ENCODE measurements around the gene AUTS2. TPM values are rescaled to one million over a fixed set of nuclear protein-coding genes. Genes with fewer than 3 reads are reported as not detected.

The AUTS2 gene
- total and polyA plus RNA-seq, 2 donors, result 13.4 to 87.7 TPM

GRCh38 chr7:70218006-70218405 lies 619.7 kb downstream of the AUTS2 start:
- Histone ChIP-seq H3K27ac (ENCODE audit: low read depth) (no peak overlapping the region), H3K4me3 (ENCODE audit: low read depth, low read length) (no peak overlapping the region), H3K36me3 (ENCODE audit: insufficient read depth) (no peaks in the 10 kb centered on the region), H3K4me1 (ENCODE audit: insufficient read depth) (no peaks in the 10 kb centered on the region)
- DNase-seq (ENCODE audit: extremely low spot score), result no peak
- 79% methylated on average over 3 of the region's 3 CpGs for WGBS

GRCh38 chr7:70219061-70219460 lies 620.8 kb downstream of the AUTS2 start:
- H3K4me1 ChIP-seq (ENCODE audit: insufficient read depth), result no peaks in the 10 kb centered on the region
- H3K27ac ChIP-seq (ENCODE audit: low read depth), result no peak overlapping the region
- 95% methylated on average over 4 of the region's 4 CpGs for WGBS
- H3K4me3 ChIP-seq (ENCODE audit: low read depth, low read length), result no peak overlapping the region
- no peak for DNase-seq (ENCODE audit: extremely low spot score)
- H3K36me3 ChIP-seq (ENCODE audit: insufficient read depth), result no peaks in the 10 kb centered on the region

- no peaks in the 10 kb centered on the region for H3K36me3 ChIP-seq (ENCODE audit: insufficient read depth)
- no peak overlapping the region for H3K4me3 ChIP-seq (ENCODE audit: low read depth, low read length)
- DNase-seq (ENCODE audit: extremely low spot score), result no peak
- H3K4me1 ChIP-seq (ENCODE audit: insufficient read depth), result no peaks in the 10 kb centered on the region
- H3K27ac ChIP-seq (ENCODE audit: low read depth), result no peak overlapping the region
Observed at GRCh38 chr7:70229242-70229641, 631.0 kb downstream of the AUTS2 start.

- Histone ChIP-seq H3K27ac (ENCODE audit: low read depth) (no peak overlapping the region), H3K4me3 (ENCODE audit: low read depth, low read length) (no peak overlapping the region), H3K36me3 (ENCODE audit: insufficient read depth) (no peaks in the 10 kb centered on the region), H3K4me1 (ENCODE audit: insufficient read depth) (no peaks in the 10 kb centered on the region)
- no peak for DNase-seq (ENCODE audit: extremely low spot score)
- 94% methylated on average over 3 of the region's 3 CpGs for WGBS
Observed at GRCh38 chr7:70230761-70231160, 632.5 kb downstream of the AUTS2 start.

- 99% methylated on average over 5 of the region's 5 CpGs for WGBS
- H3K27ac ChIP-seq (ENCODE audit: low read depth), result no peak overlapping the region
- DNase-seq (ENCODE audit: extremely low spot score), result no peak
- no peaks in the 10 kb centered on the region for H3K4me1 ChIP-seq (ENCODE audit: insufficient read depth)
- no peak overlapping the region for H3K4me3 ChIP-seq (ENCODE audit: low read depth, low read length)
- H3K36me3 ChIP-seq (ENCODE audit: insufficient read depth), result no peaks in the 10 kb centered on the region
Observed at GRCh38 chr7:70233776-70234175, 635.5 kb downstream of the AUTS2 start.

- WGBS, result 98% methylated on average over 1 of the region's 1 CpG
Observed at GRCh38 chr7:70237256-70237655, 639.0 kb downstream of the AUTS2 start.

GRCh38 chr7:70237831-70238575 lies 639.7 kb downstream of the AUTS2 start:
- Histone ChIP-seq H3K27ac (ENCODE audit: low read depth) (no peak overlapping the region), H3K4me1 (ENCODE audit: insufficient read depth) (no peaks in the 10 kb centered on the region), H3K36me3 (ENCODE audit: insufficient read depth) (no peaks in the 10 kb centered on the region), H3K4me3 (ENCODE audit: low read depth, low read length) (no peak overlapping the region)
- 81% methylated on average over 9 of the region's 9 CpGs for WGBS
- DNase-seq (ENCODE audit: extremely low spot score), result no peak

More at GRCh38 chr7:70237256-70237655, 639.0 kb downstream of the AUTS2 start:
- no peak overlapping the region for H3K4me3 ChIP-seq (ENCODE audit: low read depth, low read length)
- DNase-seq (ENCODE audit: extremely low spot score), result no peak
- no peaks in the 10 kb centered on the region for H3K36me3 ChIP-seq (ENCODE audit: insufficient read depth)
- H3K4me1 ChIP-seq (ENCODE audit: insufficient read depth), result no peaks in the 10 kb centered on the region
- no peak overlapping the region for H3K27ac ChIP-seq (ENCODE audit: low read depth)

GRCh38 chr7:70239918-70240317 lies 641.6 kb downstream of the AUTS2 start:
- Histone ChIP-seq H3K36me3 (ENCODE audit: insufficient read depth) (no peaks in the 10 kb centered on the region), H3K4me1 (ENCODE audit: insufficient read depth) (no peaks in the 10 kb centered on the region), H3K27ac (ENCODE audit: low read depth) (no peak overlapping the region), H3K4me3 (ENCODE audit: low read depth, low read length) (no peak overlapping the region)
- DNase-seq (ENCODE audit: extremely low spot score), result no peak
- WGBS, result 97% methylated on average over 3 of the region's 3 CpGs

GRCh38 chr7:70240873-70241272 lies 642.6 kb downstream of the AUTS2 start:
- H3K27ac ChIP-seq (ENCODE audit: low read depth), result no peak overlapping the region
- DNase-seq (ENCODE audit: extremely low spot score), result no peak
- WGBS, result 97% methylated on average over 2 of the region's 2 CpGs
- H3K4me3 ChIP-seq (ENCODE audit: low read depth, low read length), result no peak overlapping the region
- H3K36me3 ChIP-seq (ENCODE audit: insufficient read depth), result no peaks in the 10 kb centered on the region
- no peaks in the 10 kb centered on the region for H3K4me1 ChIP-seq (ENCODE audit: insufficient read depth)

- Histone ChIP-seq H3K27ac (ENCODE audit: low read depth) (no peak overlapping the region), H3K4me3 (ENCODE audit: low read depth, low read length) (no peak overlapping the region), H3K4me1 (ENCODE audit: insufficient read depth) (no peaks in the 10 kb centered on the region), H3K36me3 (ENCODE audit: insufficient read depth) (no peaks in the 10 kb centered on the region)
- no peak for DNase-seq (ENCODE audit: extremely low spot score)
- 84% methylated on average over 2 of the region's 2 CpGs for WGBS
Observed at GRCh38 chr7:70241536-70242175, 643.4 kb downstream of the AUTS2 start.

- Histone ChIP-seq H3K27ac (ENCODE audit: low read depth) (no peak overlapping the region), H3K4me3 (ENCODE audit: low read depth, low read length) (no peak overlapping the region), H3K36me3 (ENCODE audit: insufficient read depth) (no peaks in the 10 kb centered on the region), H3K4me1 (ENCODE audit: insufficient read depth) (no peaks in the 10 kb centered on the region)
- 88% methylated on average over 4 of the region's 4 CpGs for WGBS
- DNase-seq (ENCODE audit: extremely low spot score), result no peak
Observed at GRCh38 chr7:70242826-70243225, 644.6 kb downstream of the AUTS2 start.

GRCh38 chr7:70243443-70243842 lies 645.2 kb downstream of the AUTS2 start:
- H3K27ac ChIP-seq (ENCODE audit: low read depth), result no peak overlapping the region
- WGBS, result 98% methylated on average over 2 of the region's 2 CpGs
- H3K4me1 ChIP-seq (ENCODE audit: insufficient read depth), result no peaks in the 10 kb centered on the region
- DNase-seq (ENCODE audit: extremely low spot score), result no peak
- no peak overlapping the region for H3K4me3 ChIP-seq (ENCODE audit: low read depth, low read length)
- no peaks in the 10 kb centered on the region for H3K36me3 ChIP-seq (ENCODE audit: insufficient read depth)

- Histone ChIP-seq H3K4me1 (ENCODE audit: insufficient read depth) (no peaks in the 10 kb centered on the region), H3K4me3 (ENCODE audit: low read depth, low read length) (no peak overlapping the region), H3K27ac (ENCODE audit: low read depth) (no peak overlapping the region), H3K36me3 (ENCODE audit: insufficient read depth) (no peaks in the 10 kb centered on the region)
- 93% methylated on average over 4 of the region's 4 CpGs for WGBS
- no peak for DNase-seq (ENCODE audit: extremely low spot score)
Observed at GRCh38 chr7:70257921-70258320, 659.6 kb downstream of the AUTS2 start.

- DNase-seq (ENCODE audit: extremely low spot score), result no peak
- no peak overlapping the region for H3K27ac ChIP-seq (ENCODE audit: low read depth)
- 72% methylated on average over 1 of the region's 1 CpG for WGBS
- H3K36me3 ChIP-seq (ENCODE audit: insufficient read depth), result no peaks in the 10 kb centered on the region
- H3K4me1 ChIP-seq (ENCODE audit: insufficient read depth), result no peaks in the 10 kb centered on the region
- no peak overlapping the region for H3K4me3 ChIP-seq (ENCODE audit: low read depth, low read length)
Observed at GRCh38 chr7:70259502-70259901, 661.2 kb downstream of the AUTS2 start.
